ENCODE results near the gene AK3.

Gene AK3

DNA sequence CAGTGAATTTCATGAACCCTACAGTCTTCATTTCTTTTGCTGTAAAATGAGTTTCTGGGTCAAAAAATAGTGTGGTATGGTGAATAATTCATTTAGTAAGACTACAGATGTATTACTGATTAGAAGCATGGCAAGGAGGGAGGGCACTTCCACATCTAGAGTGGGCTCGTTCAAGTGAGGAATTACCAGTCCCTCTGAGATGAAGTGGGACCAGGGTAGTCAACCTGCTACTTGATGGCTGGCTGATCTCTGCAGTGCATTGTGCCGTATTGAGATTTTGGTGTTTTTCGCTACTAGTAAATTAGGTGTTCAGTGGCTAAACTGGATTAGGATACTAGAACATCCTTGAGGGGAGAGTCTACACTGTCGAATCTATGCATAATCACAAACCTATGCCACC is 50.9 kb downstream of the AK3 start:
- FAIRE-seq (no peak), DNase-seq (ENCODE audit: insufficient read length, low spot score) (no peak)
- TF ChIP-seq, protein P1, sequence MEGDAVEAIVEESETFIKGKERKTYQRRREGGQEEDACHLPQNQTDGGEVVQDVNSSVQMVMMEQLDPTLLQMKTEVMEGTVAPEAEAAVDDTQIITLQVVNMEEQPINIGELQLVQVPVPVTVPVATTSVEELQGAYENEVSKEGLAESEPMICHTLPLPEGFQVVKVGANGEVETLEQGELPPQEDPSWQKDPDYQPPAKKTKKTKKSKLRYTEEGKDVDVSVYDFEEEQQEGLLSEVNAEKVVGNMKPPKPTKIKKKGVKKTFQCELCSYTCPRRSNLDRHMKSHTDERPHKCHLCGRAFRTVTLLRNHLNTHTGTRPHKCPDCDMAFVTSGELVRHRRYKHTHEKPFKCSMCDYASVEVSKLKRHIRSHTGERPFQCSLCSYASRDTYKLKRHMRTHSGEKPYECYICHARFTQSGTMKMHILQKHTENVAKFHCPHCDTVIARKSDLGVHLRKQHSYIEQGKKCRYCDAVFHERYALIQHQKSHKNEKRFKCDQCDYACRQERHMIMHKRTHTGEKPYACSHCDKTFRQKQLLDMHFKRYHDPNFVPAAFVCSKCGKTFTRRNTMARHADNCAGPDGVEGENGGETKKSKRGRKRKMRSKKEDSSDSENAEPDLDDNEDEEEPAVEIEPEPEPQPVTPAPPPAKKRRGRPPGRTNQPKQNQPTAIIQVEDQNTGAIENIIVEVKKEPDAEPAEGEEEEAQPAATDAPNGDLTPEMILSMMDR (IDR thresholded peaks at IDR 0.05; ENCODE audit: insufficient read depth, missing control alignments) = no peak

DNA sequence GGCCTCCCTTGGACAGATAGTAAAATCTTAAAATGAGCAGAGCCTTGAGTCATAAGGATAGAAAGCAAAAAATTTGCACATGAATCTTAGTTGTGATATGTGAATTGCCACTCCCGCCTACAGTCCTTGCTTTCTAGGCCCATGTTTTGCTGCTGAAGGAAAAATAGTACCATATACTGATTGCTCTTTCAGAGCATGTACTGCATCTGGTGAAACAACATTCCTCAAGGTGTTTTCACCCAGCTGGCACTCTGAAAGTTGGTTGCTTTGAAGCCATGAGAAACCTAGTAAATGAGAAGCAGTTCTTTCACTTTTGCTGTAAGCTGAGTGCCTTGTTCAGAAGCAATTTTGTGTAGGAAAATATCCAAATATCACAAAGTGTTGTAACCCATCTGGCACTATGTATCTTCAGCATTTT is 51.3 kb downstream of the AK3 start:
- FAIRE-seq = no peak
- TF ChIP-seq, protein P1 (IDR thresholded peaks at IDR 0.05; ENCODE audit: insufficient read depth, missing control alignments) = no peak
- DNase-seq (ENCODE audit: insufficient read length, low spot score) = no peak

DNA sequence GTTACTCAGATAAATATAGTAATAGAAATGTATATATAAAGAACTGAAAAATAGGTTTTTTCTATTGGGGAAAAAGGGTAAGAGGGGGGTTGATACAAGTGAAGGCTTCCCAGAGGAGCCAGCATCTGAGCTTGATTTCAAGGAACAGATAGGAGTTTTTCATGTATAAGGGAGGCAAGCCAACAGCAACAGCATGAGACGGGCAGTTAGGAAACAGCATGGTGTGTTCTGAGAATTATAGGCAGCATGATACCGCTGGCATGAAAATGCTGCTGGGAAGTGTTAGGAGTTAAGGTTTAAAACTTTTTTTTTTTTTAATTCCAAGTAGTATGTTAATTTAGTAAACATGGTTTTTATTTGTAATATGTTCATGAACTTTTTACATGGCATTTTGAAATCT is 52.0 kb downstream of the AK3 start:
- FAIRE-seq (no peak), DNase-seq (ENCODE audit: insufficient read length, low spot score) (no peak)
- TF ChIP-seq, protein P1 (IDR thresholded peaks at IDR 0.05; ENCODE audit: insufficient read depth, missing control alignments) = no peak

DNA sequence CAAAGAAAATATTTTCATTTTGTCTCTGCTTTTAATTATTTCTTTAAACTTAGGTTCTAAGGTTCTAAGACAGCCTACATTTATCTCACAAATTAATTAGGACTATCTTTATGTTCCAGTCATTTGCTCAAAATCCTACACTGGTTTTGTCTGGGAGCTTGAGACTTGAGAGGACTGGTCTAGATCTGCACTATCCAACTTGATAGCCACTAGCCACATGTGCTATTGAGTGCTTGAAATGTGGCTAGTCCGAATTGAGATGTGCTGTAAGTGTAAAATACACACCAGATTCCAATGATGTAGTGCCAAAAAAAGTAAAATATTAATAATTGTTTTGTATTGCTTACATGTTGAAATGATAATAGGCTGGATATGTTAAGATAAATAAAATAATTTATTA is 54.4 kb downstream of the AK3 start:
- TF ChIP-seq, protein P1 (IDR thresholded peaks at IDR 0.05; ENCODE audit: insufficient read depth, missing control alignments) = no peak
- DNase-seq (ENCODE audit: insufficient read length, low spot score) = no peak
- FAIRE-seq = no peak

DNA sequence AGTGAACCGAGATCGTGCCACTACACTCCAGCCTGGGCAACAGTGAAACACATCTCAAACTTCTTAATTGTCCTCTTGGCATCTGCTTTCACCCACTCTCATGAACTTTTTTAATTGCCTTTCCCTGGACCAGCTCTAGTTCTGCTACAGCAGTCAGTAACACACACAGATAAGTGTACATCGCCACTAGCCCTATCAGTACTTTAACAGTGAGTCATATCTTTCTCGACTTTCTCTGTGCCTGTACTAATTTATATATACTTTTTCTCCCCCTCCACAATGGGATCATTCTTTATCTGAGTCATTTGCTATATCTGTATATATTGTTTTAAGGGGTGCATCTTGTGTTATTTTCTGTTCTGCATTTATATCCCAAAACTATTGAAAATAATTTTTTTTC is 54.9 kb downstream of the AK3 start:
- TF ChIP-seq, protein P1 (IDR thresholded peaks at IDR 0.05; ENCODE audit: insufficient read depth, missing control alignments) = no peak
- DNase-seq (ENCODE audit: insufficient read length, low spot score) = no peak
- no peak for FAIRE-seq

DNA sequence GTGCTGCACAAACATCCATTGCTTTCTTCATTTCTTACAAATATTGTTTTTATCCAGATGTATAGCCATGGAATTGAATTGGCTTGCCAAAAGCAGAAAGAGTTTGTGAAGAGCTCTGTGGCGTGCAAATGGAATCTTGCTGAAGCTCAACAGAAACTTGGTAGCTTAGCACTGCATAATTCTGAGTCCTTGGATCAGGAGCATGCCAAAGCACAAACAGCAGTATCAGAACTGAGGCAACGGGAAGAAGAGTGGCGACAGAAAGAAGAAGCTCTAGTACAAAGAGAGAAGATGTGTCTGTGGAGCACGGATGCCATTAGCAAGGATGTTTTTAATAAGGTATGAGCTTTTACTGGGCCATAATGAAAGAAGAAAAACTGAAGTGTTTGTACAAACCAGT is 56.2 kb downstream of the AK3 start:
- DNase-seq (ENCODE audit: insufficient read length, low spot score) = no peak
- TF ChIP-seq, protein P1 (IDR thresholded peaks at IDR 0.05; ENCODE audit: insufficient read depth, missing control alignments) = no peak
- FAIRE-seq = no peak

DNA sequence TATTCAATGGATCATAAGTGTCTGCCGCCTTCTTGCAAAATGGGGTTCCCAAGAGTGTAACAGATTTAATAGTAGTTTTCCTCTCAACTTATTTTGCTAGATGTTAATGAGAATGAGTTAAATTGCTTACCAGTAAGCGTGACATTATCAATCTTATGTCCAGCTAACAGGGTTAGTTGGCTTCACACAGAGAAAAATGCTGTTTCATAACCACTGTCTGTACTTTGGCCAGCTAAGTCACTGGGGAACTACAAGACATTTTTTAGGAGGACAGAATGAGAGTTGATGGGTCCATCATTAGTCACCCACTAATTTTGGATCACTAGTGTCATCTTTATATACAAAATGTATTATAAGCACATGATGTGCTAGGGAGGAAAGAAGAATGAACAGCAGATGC is 60.3 kb downstream of the AK3 start:
- no peak for FAIRE-seq
- TF ChIP-seq, protein P1 (IDR thresholded peaks at IDR 0.05; ENCODE audit: insufficient read depth, missing control alignments) = no peak
- DNase-seq (ENCODE audit: insufficient read length, low spot score) = no peak
